Astrocyte (in vitro differentiated cells and primary cell): ENCODE measurements around the gene TSC22D1. TPM values are rescaled to one million over a fixed set of nuclear protein-coding genes. Genes with fewer than 3 reads are reported as not detected.

Experiments
- DNase-seq: peaks from one replicate; pipeline ENCODE4 v3.0.0-alpha.2; 2010; ENCODE audit warnings: low read depth
- FAIRE-seq: peaks from 2 replicates; lab custom pipeline; 2011; peaks lifted over from hg19 to GRCh38; lab: Jason Lieb, UNC
- H2AFZ ChIP-seq: 2 replicates; pipeline ENCODE4 v1.6.0; 2012; ENCODE audit warnings: low read depth, low read length, inconsistent platforms
- H3K27ac ChIP-seq: 2 replicates; pipeline ENCODE4 v1.5.1; 2011; ENCODE audit warnings: low read depth, low read length, inconsistent platforms
- H3K27me3 ChIP-seq: 2 replicates; pipeline ENCODE4 v1.6.0; 2011; ENCODE audit warnings: low read length, inconsistent platforms; ENCODE audit not compliant: insufficient read depth
- H3K36me3 ChIP-seq: 2 replicates; pipeline ENCODE4 v1.5.1; 2011; ENCODE audit warnings: low read length, inconsistent platforms; ENCODE audit not compliant: insufficient read depth
- H3K4me1 ChIP-seq: 2 replicates; pipeline ENCODE4 v1.5.1; 2011; ENCODE audit warnings: low read length, inconsistent platforms; ENCODE audit not compliant: insufficient read depth
- H3K4me2 ChIP-seq: 2 replicates; pipeline ENCODE4 v1.6.0; 2012; ENCODE audit warnings: low read length, inconsistent platforms
- H3K4me3 ChIP-seq: 2 replicates; pipeline ENCODE4 v1.5.1; 2011; ENCODE audit warnings: low read depth, mild to moderate bottlenecking, low read length, inconsistent platforms; ENCODE audit not compliant: insufficient read depth
- H3K79me2 ChIP-seq: 2 replicates; pipeline ENCODE4 v1.6.0; 2012; ENCODE audit warnings: mild to moderate bottlenecking, low read length, inconsistent platforms; ENCODE audit not compliant: insufficient read depth
- H3K9ac ChIP-seq: 2 replicates; pipeline ENCODE4 v1.6.0; 2012; ENCODE audit warnings: mild to moderate bottlenecking, low read length, inconsistent platforms
- H3K9me3 ChIP-seq: 2 replicates; pipeline ENCODE4 v1.5.1; 2012; ENCODE audit warnings: low read depth, mild to moderate bottlenecking, low read length, inconsistent platforms; ENCODE audit not compliant: insufficient read depth
- H4K20me1 ChIP-seq: 2 replicates; pipeline ENCODE4 v1.6.0; 2012; ENCODE audit warnings: low read length, inconsistent platforms; ENCODE audit not compliant: insufficient read depth
- H3K27ac Mint-ChIP-seq: one replicate; pipeline ENCODE4 v1.8.0; 2021; ENCODE audit warnings: mild to moderate bottlenecking, mixed read lengths; ENCODE audit not compliant: unreplicated experiment
- H3K27me3 Mint-ChIP-seq: one replicate; pipeline ENCODE4 v1.8.0; 2021; ENCODE audit warnings: low read depth, mixed read lengths; ENCODE audit not compliant: unreplicated experiment
- H3K36me3 Mint-ChIP-seq: one replicate; pipeline ENCODE4 v1.8.0; 2021; ENCODE audit warnings: low read depth, mixed read lengths; ENCODE audit not compliant: unreplicated experiment
- H3K4me1 Mint-ChIP-seq: one replicate; pipeline ENCODE4 v1.8.0; 2021; ENCODE audit warnings: low read depth, mixed read lengths; ENCODE audit not compliant: unreplicated experiment
- H3K4me3 Mint-ChIP-seq: one replicate; pipeline ENCODE4 v1.8.0; 2021; ENCODE audit warnings: mild to moderate bottlenecking, moderate library complexity, mixed read lengths; ENCODE audit not compliant: unreplicated experiment
- H3K9me3 Mint-ChIP-seq: one replicate; pipeline ENCODE4 v1.8.0; 2021; ENCODE audit warnings: mild to moderate bottlenecking, mixed read lengths; ENCODE audit not compliant: unreplicated experiment
- EZH2 ChIP-seq: IDR thresholded peaks from 2 replicates; pipeline ENCODE4 v1.6.1; 2012; ENCODE audit warnings: mild to moderate bottlenecking, low read length, inconsistent platforms; ENCODE audit not compliant: insufficient read depth
- total RNA-seq: library from RNA; stranded (reverse); gene quantifications from 2 replicates; pipeline ENCODE4 v1.2.1, GENCODE V29; 2021
- TF ChIP-seq, protein P1 (sequence below): IDR thresholded peaks from 2 replicates; pipeline ENCODE4 v1.5.1; 2011; ENCODE audit warnings: low read depth, mild to moderate bottlenecking, inconsistent platforms, low read length, moderate library complexity; ENCODE audit not compliant: insufficient read depth

Gene TSC22D1
- total RNA-seq, 1 donor from 2014 or later, result 96.2 TPM

DNA sequence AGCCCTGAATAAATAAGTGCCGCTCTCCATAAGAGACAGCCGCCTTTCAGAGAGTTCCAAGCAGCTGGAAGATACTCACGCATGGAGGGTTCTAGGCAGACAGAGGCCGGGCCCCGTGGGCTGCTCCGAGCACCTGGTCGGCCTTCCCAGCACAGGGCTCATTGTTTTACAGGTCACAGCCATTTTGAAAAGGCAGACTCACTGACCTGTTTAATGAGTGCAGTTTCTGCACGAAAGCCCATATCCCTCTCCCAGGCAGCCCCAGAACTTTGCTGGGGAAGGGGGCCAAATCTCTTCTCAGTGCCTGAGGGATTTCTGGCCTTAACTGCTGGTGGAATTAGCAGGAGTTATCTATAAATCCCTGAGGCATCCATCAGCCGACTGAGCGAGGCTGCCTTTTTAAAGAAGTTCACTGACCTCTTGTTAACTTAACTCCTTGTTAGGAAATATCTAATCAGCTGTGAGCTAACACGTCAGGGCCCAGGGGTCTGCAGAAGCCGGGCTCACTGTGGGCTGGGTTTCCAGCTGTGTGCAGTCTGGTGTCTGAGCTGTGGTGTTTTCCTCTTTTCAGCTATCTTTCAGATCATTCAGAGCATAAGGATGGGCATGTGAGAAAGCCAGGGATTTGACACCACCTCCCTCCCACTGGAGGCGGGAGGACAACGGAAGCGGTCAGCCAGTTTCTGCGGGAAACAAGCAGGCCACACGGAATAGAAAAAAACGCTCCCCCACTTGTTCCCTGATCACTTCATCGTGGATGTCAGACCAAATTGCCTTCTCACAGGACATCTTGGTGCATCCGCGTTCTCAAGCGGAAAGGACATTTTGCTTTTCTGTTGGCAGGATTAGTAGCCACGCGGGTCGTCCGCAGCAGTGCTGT, 179.2 kb downstream of the TSC22D1 start:
- Histone ChIP-seq H3K9me3 (no peaks in the 10 kb centered on the region), H4K20me1 (no peaks in the 10 kb centered on the region), H3K27ac (no peak overlapping the region), H3K36me3 (no peaks in the 10 kb centered on the region), H2AFZ (peak overlapping the region; percentile 50), H3K79me2 (no peaks in the 10 kb centered on the region), H3K4me1 (peaks cover 13% of the 10 kb centered on the region), H3K27me3 (no peaks in the 10 kb centered on the region), H3K9ac (no peak overlapping the region), H3K4me3 (no peak overlapping the region), H3K4me2 (peak overlapping the region; percentile 10)
- Mint-ChIP-seq H3K36me3 (peaks cover 5% of the 10 kb centered on the region), H3K9me3 (no peaks in the 10 kb centered on the region), H3K4me3 (no peak overlapping the region), H3K27ac (peak overlapping the region; percentile 86), H3K27me3 (peaks cover 7% of the 10 kb centered on the region), H3K4me1 (peaks cover 18% of the 10 kb centered on the region)
- DNase-seq, result peak; percentile 42
- no peak for FAIRE-seq
- no peak for TF ChIP-seq EZH2
- TF ChIP-seq, protein P1, sequence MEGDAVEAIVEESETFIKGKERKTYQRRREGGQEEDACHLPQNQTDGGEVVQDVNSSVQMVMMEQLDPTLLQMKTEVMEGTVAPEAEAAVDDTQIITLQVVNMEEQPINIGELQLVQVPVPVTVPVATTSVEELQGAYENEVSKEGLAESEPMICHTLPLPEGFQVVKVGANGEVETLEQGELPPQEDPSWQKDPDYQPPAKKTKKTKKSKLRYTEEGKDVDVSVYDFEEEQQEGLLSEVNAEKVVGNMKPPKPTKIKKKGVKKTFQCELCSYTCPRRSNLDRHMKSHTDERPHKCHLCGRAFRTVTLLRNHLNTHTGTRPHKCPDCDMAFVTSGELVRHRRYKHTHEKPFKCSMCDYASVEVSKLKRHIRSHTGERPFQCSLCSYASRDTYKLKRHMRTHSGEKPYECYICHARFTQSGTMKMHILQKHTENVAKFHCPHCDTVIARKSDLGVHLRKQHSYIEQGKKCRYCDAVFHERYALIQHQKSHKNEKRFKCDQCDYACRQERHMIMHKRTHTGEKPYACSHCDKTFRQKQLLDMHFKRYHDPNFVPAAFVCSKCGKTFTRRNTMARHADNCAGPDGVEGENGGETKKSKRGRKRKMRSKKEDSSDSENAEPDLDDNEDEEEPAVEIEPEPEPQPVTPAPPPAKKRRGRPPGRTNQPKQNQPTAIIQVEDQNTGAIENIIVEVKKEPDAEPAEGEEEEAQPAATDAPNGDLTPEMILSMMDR, result no peak

DNA sequence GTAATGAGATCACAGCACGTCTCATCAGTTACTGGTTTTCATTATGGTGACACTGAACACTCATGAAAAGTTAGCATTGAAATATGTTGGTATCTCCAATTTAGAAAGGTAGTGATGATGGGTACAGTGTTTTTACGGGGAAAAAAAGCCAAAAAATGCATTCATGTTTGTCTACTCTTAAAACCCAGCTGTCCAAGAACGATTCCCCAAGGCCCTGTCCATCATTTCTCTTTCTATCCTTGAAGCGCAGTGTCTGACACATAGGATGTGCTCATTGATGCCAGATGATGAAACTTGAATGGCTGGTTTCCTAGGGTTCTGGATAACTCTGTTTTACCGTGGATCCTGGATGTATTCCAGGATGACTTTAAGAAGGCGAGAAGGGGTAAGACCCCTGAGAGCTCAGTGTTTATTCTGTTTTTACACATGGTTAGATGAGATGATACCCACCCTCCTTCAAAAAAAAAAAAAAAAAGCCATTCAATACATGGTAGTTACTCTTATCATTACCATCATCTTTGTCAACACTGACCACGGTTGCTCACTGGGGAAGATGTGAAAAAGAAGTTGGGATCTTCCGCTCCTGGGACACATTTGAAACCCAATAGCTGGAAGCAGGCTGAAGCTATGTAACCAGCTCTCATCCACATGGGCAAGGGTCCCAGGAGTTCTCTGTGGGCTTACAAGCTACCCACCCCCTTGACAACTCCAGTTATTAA, 180.0 kb downstream of the TSC22D1 start:
- Mint-ChIP-seq H3K4me3 (no peak overlapping the region), H3K27me3 (peaks cover 7% of the 10 kb centered on the region), H3K27ac (no peak overlapping the region), H3K4me1 (peaks cover 18% of the 10 kb centered on the region), H3K9me3 (no peaks in the 10 kb centered on the region), H3K36me3 (peaks cover 5% of the 10 kb centered on the region)
- H3K9me3 ChIP-seq, result no peaks in the 10 kb centered on the region
- DNase-seq (no peak), FAIRE-seq (no peak)
- H3K4me3 ChIP-seq, result no peak overlapping the region
- no peak overlapping the region for H2AFZ ChIP-seq
- peaks cover 13% of the 10 kb centered on the region for H3K4me1 ChIP-seq
- no peaks in the 10 kb centered on the region for H3K27me3 ChIP-seq
- no peak overlapping the region for H3K4me2 ChIP-seq
- H3K27ac ChIP-seq, result no peak overlapping the region
- no peaks in the 10 kb centered on the region for H3K36me3 ChIP-seq
- H4K20me1 ChIP-seq, result no peaks in the 10 kb centered on the region
- no peaks in the 10 kb centered on the region for H3K79me2 ChIP-seq
- H3K9ac ChIP-seq, result no peak overlapping the region
- TF ChIP-seq, protein P1, result no peak
- no peak for TF ChIP-seq EZH2
